Measurements from ENCODE around the gene XRCC2. TPM values are rescaled to one million over a fixed set of nuclear protein-coding genes. Genes with fewer than 3 reads are reported as not detected.

The XRCC2 gene
- total and polyA plus RNA-seq, 2 of the 8 experiments (the other 6 are each of a cell fraction or from before 2014, with no cell fraction given): 14.6 to 34.0 TPM

DNA sequence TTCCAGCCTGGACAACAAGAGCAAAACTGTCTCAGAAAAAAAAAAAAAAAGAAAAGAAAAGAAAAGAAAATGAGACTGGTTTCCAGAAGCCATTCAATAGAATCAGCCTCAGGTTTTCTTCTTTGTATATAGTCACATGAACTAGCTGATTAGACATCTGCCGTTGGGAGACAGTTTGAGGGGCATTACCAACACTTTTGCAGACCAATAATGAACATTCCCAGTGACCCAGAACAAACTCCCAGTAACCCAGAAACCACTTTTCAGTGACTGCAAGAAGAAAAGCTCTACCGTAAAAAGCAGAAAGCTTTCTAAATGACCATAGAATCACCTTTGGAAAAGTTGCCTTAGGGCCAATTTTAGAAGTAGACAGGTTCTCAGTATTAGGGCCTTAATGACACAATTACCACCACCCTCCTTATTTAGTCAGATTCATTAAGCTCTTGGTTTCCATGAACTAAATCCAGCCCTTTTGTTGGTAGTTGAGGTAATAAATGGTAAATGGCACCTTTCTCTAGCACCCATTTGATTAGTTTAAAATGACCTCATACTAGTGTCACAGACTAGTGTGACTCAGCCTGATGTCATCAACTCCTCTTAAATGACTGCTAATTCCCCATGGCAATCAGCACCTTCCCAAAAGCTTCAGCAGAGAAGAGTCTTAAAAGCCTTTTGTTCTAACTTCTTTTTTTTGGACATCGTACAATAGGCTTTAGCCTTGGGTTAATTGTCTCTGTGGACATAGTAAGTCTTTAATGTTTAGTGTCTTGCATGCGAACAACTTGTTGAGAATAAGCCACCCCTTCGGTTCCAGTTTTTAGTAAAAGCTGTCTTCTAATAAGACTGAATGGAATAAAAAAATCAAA, 33.6 kb upstream of the XRCC2 start:
- H3K4me1 ChIP-seq (replicated peaks in 1 of 4; ENCODE audit: control insufficient read depth in 3 of 4, insufficient read depth in 4 of 4, low read length in 3 of 4): no peaks in the 10 kb centered on the region; a peak in 2 of 7 replicates
- H2BK12ac ChIP-seq (ENCODE audit: low read depth, low read length): no peak overlapping the region
- H3K4ac ChIP-seq (replicated peaks; ENCODE audit: insufficient read length, low read depth, low read length): no peak overlapping the region
- H3K4me3 ChIP-seq (ENCODE audit: extremely low read depth in 1 of 4, insufficient read depth in 2 of 4, low read depth in 3 of 4, low read length in 4 of 4): no peak overlapping the region
- FAIRE-seq (no peak), DNase-seq (ENCODE audit: low read depth in 1 of 2, low spot score in 2 of 2) (no peak)
- H2AFZ ChIP-seq (ENCODE audit: low read length): no peak overlapping the region
- H3K9me3 ChIP-seq (ENCODE audit: insufficient read depth in 2 of 2, low read depth in 1 of 2, low read length in 1 of 2): no peaks in the 10 kb centered on the region
- POLR2A ChIA-PET (ENCODE audit: partially characterized antibody): interaction anchor here (0.6 kb wide), 1 partner anchor 387 kb away, joined by 3 read pairs; no protein-coding TSS in a partner anchor
- H3K23ac ChIP-seq (ENCODE audit: insufficient read length): no peak overlapping the region
- H2BK15ac ChIP-seq (ENCODE audit: low read length): no peak overlapping the region
- 90% methylated on average over 5 of the region's 5 CpGs; no CpG with 5 or more reads in 1 of the 2 experiments for WGBS, 2 experiments (ENCODE audit: extremely low coverage in 1 of 2, insufficient coverage in 1 of 2, insufficient read length in 1 of 2, insufficient replicate concordance in 2 of 2, low coverage in 1 of 2, low lambda C conversion rate in 2 of 2, missing lambda C conversion rate in 1 of 2)
- H2BK120ac ChIP-seq (replicated peaks; ENCODE audit: low read depth, low read length): no peak overlapping the region
- no peak overlapping the region for H2BK5ac ChIP-seq (ENCODE audit: low read depth, low read length)
- H3K27me3 ChIP-seq (replicated peaks in 1 of 4; ENCODE audit: control insufficient read depth in 3 of 4, extremely low read depth in 1 of 4, insufficient read depth in 3 of 4, low read length in 3 of 4): no peaks in the 10 kb centered on the region
- H3K9ac ChIP-seq (replicated peaks in 1 of 4; ENCODE audit: extremely low read depth in 1 of 4, low read depth in 3 of 4, low read length in 3 of 4): no peak overlapping the region
- no peaks in the 10 kb centered on the region for H3K79me1 ChIP-seq (ENCODE audit: low read depth, low read length)
- no peak overlapping the region for H3K14ac ChIP-seq (ENCODE audit: insufficient read length)
- no peak overlapping the region for H2BK20ac ChIP-seq (ENCODE audit: low read length)
- H4K8ac ChIP-seq (ENCODE audit: extremely low read depth, insufficient read depth, low read length): no peak overlapping the region
- H4K5ac ChIP-seq (ENCODE audit: insufficient read length, low read depth, low read length): no peak overlapping the region
- TF ChIP-seq RXRA (IDR thresholded peaks at IDR 0.05; ENCODE audit: insufficient read depth, low read depth, low read length) (no peak), CREB1 (IDR thresholded peaks at IDR 0.05) (peak; percentile 76), GTF2F1 (IDR thresholded peaks at IDR 0.05; ENCODE audit: borderline replicate concordance, low read depth, low read length) (no peak), SUZ12 (IDR thresholded peaks at IDR 0.05; ENCODE audit: low read length) (no peak)
- H3K36me3 ChIP-seq (ENCODE audit: control insufficient read depth in 2 of 4, insufficient read depth in 4 of 4, low read length in 3 of 4): no peaks in the 10 kb centered on the region
- H3K4me2 ChIP-seq (ENCODE audit: insufficient read depth in 1 of 2, low read depth in 2 of 2, low read length in 2 of 2): no peak overlapping the region
- no peaks in the 10 kb centered on the region for H3K79me2 ChIP-seq (ENCODE audit: control insufficient read depth in 1 of 2, insufficient read depth in 2 of 2, low read length in 2 of 2)
- no peak overlapping the region for H3K56ac ChIP-seq (replicated peaks; ENCODE audit: insufficient read length, low read depth, low read length)
- no peak overlapping the region for H4K91ac ChIP-seq (replicated peaks; ENCODE audit: insufficient read length, low read length)
- CTCF ChIA-PET (ENCODE audit: partially characterized antibody): interaction anchor here (0.9 to 1.2 kb wide), 2 partner anchors 227 to 368 kb away, joined by 3 read pairs; no protein-coding TSS in a partner anchor
- no peak overlapping the region for H3K18ac ChIP-seq (ENCODE audit: extremely low read depth, low read length)
- no peak overlapping the region for H3K27ac ChIP-seq (ENCODE audit: low read depth, low read length)
- no peaks in the 10 kb centered on the region for H4K20me1 ChIP-seq (replicated peaks in 1 of 2; ENCODE audit: control insufficient read depth in 1 of 2, insufficient read depth in 2 of 2, low read length in 2 of 2)
- no peaks in the 10 kb centered on the region for H3K23me2 ChIP-seq (ENCODE audit: low read depth, low read length)
- H2AK5ac ChIP-seq (ENCODE audit: low read depth, low read length): no peak overlapping the region

Measured in H1 (cell line).